Coronary artery (tissue), 2 donors: Measurements from ENCODE around the gene KCTD5.
"Not testable (repeated sequence)": the region's sequence is repeated elsewhere in the genome, so short reads cannot be mapped to it uniquely, and the experiment has no call there.

Experiments used
- DNase-seq: peaks from one replicate; pipeline ENCODE4 v3.0.0-alpha.2; 2017; ENCODE audit warnings: low spot score
- H3K27ac ChIP-seq, 2 donors: fragments of 200-600 bp; sonication (generic); one replicate each; pipeline ENCODE4 v1.5.1; 2016 to 2019
- H3K4me3 ChIP-seq: fragments of 200-600 bp; sonication (generic); 2 replicates; pipeline ENCODE4 v1.5.1; 2016; ENCODE audit warnings: mild to moderate bottlenecking, moderate library complexity
- CTCF ChIP-seq: fragments of 200-600 bp; sonication (generic); IDR thresholded peaks from one replicate; pipeline ENCODE4 v1.5.1; 2019; ENCODE audit warnings: antibody characterized with exemption

Gene KCTD5

GRCh38 chr16:2692948-2693651, 10.8 kb downstream of the KCTD5 start:
- no peak for DNase-seq
- Histone ChIP-seq H3K4me3 (no peak overlapping the region), H3K27ac (no peak overlapping the region)
- TF ChIP-seq CTCF: no peak

- not testable (repeated sequence) for DNase-seq, H3K27ac ChIP-seq, H3K4me3 ChIP-seq
Measured at GRCh38 chr16:2696601-2697250, 14.4 kb downstream of the KCTD5 start.

- Histone ChIP-seq H3K27ac (no peak overlapping the region), H3K4me3 (no peak overlapping the region)
- DNase-seq: no peak
- TF ChIP-seq CTCF: no peak
Measured at GRCh38 chr16:2697401-2697948, 15.2 kb downstream of the KCTD5 start.

GRCh38 chr16:2698103-2698870, 16.0 kb downstream of the KCTD5 start:
- H3K27ac ChIP-seq: no peak overlapping the region
- no peak for TF ChIP-seq CTCF
- DNase-seq: no peak
- H3K4me3 ChIP-seq: no peak overlapping the region

- Histone ChIP-seq H3K27ac (no peak overlapping the region), H3K4me3 (no peak overlapping the region)
- no peak for DNase-seq
- TF ChIP-seq CTCF: no peak
Measured at GRCh38 chr16:2698965-2699750, 16.8 kb downstream of the KCTD5 start.

GRCh38 chr16:2699791-2700600, 17.7 kb downstream of the KCTD5 start:
- no peak for DNase-seq
- no peak for TF ChIP-seq CTCF
- Histone ChIP-seq H3K27ac (no peak overlapping the region), H3K4me3 (no peak overlapping the region)
